Keratinocyte (primary cell): Measurements from ENCODE around the gene DTL.

ENCODE experiments used
- CTCF ChIP-seq, 3 experiments: IDR thresholded peaks in 1 of 3; conservative IDR thresholded peaks in 1 of 3; optimal IDR thresholded peaks in 1 of 3; 2 replicates in 2 of 3; 3 replicates in 1 of 3; pipeline versions ENCODE3 to v1.5.1; 2011; ENCODE audit warnings: low read length in 3 of 3, mild to moderate bottlenecking in 3 of 3, moderate library complexity in 2 of 3, control low read depth in 1 of 3, inconsistent platforms in 1 of 3; ENCODE audit not compliant: insufficient read depth in 2 of 3; ENCODE audit errors: extremely low read depth in 1 of 3
- EZH2 ChIP-seq: IDR thresholded peaks from one replicate; pipeline ENCODE4 v1.6.1; 2012; ENCODE audit warnings: inconsistent platforms, mild to moderate bottlenecking, low read length, moderate library complexity

- TF ChIP-seq EZH2 (no peak), CTCF (optimal IDR thresholded peaks at IDR 0.05 in 1 of 3, IDR thresholded peaks at IDR 0.05 in 1 of 3, conservative IDR thresholded peaks at IDR 0.05 in 1 of 3; ENCODE audit: extremely low read depth in 1 of 3, insufficient read depth in 2 of 3, low read length in 3 of 3) (no peak)
Measured at GRCh38 chr1:212135166-212135565, 99.6 kb downstream of the DTL start.
